Esophagus squamous epithelium (tissue), 4 donors: ENCODE data around the gene NPEPL1.

Experiments used
- POLR2A ChIP-seq, 4 donors: fragments of 450-650 bp; IDR thresholded peaks; one replicate each; pipeline ENCODE4 v1.6.1; 2017; ENCODE audit warnings: antibody characterized with exemption in 4 of 4, mild to moderate bottlenecking in 4 of 4, moderate library complexity in 3 of 4
- TF ChIP-seq, protein P1 (sequence below), 6 experiments: fragments of 450-650 bp in 4 of 6; fragments of 200-600 bp in 2 of 6; sonication (generic) in 2 of 6; IDR thresholded peaks; one replicate each; pipeline ENCODE4 v1.5.1; 2016 to 2019; ENCODE audit warnings: antibody characterized with exemption in 6 of 6, mild to moderate bottlenecking in 4 of 6, moderate library complexity in 4 of 6

DNA sequence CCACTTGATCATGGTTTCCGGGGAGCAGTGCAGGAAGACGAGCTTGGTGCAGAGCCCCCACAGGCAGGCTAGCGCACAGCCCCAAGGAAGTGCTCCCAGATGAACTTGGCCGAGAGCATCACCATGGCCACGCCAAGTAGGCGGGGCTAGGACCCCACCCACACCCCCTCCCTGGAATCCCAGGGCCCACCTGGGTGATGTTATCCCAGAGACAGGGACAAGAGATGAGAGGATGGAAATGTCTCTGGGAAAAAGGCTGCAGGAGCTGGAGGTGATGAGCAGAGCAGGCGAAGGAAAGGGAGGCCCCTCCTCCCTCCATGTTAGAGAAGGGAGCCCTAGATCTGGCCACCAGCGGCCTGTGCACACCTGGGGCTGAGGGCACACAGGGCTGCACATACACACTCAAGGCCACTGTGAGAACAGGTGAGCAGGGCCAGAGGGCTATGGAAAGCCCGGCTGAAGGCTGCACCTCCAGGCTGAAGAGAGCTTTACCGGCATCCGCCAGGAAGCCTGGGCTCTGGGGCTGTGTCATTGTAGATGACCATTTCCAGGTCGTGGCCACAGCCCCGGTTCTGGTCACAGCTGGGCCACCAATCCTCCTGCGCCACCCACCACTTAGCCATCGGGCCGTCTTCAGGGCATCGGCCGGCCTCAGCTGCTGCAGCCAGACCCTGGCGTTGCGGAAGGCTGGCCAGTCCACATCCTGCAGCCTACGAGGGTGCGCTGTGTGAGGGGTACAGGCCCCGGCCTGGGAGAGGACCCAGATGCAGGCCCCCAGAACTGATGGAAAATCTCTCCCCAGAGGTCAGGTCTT is 24.9 kb downstream of the NPEPL1 start:
- TF ChIP-seq POLR2A (IDR thresholded peaks at IDR 0.05) = no peak
- TF ChIP-seq, protein P1, sequence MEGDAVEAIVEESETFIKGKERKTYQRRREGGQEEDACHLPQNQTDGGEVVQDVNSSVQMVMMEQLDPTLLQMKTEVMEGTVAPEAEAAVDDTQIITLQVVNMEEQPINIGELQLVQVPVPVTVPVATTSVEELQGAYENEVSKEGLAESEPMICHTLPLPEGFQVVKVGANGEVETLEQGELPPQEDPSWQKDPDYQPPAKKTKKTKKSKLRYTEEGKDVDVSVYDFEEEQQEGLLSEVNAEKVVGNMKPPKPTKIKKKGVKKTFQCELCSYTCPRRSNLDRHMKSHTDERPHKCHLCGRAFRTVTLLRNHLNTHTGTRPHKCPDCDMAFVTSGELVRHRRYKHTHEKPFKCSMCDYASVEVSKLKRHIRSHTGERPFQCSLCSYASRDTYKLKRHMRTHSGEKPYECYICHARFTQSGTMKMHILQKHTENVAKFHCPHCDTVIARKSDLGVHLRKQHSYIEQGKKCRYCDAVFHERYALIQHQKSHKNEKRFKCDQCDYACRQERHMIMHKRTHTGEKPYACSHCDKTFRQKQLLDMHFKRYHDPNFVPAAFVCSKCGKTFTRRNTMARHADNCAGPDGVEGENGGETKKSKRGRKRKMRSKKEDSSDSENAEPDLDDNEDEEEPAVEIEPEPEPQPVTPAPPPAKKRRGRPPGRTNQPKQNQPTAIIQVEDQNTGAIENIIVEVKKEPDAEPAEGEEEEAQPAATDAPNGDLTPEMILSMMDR (IDR thresholded peaks at IDR 0.05) = no peak
